ENCODE measurements around the gene TANGO6.
"Not testable (repeated sequence)": the region's sequence is repeated elsewhere in the genome, so short reads cannot be mapped to it uniquely, and the experiment has no call there.

TANGO6 gene

DNA sequence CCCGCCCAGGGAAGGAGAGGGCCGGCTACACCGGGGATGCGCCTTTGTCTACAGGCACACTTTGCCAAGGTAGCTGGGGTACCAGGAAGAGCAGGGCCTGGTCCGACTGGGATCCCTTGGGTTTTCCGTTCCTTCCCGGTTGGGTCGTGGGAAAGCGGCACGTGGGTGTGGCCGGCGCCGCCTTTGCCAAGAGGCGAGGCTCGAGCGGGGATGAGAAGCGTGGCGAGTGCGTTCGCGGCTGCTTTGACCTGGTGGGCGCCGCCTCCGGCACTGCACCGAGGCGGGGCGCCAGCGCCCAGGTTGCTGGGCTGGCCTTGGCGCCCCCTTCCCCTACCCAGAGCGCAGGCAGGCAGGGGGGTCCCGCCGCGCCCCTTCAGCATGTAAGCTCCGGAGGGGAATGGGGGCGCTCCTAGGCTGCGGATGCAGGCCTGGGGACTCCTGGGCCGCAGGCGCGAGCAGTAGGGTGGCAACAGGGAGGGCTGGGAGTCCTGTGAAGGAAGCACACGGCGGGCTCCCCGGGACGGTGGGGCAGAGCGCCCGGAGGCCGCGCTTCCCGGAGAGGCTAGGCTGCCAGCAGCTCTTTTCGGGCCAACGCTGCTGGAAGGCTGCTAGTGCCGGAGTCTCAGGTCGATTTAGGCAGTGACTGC, 264.1 kb downstream of the TANGO6 start:
- DNase-seq, result no peak

DNA sequence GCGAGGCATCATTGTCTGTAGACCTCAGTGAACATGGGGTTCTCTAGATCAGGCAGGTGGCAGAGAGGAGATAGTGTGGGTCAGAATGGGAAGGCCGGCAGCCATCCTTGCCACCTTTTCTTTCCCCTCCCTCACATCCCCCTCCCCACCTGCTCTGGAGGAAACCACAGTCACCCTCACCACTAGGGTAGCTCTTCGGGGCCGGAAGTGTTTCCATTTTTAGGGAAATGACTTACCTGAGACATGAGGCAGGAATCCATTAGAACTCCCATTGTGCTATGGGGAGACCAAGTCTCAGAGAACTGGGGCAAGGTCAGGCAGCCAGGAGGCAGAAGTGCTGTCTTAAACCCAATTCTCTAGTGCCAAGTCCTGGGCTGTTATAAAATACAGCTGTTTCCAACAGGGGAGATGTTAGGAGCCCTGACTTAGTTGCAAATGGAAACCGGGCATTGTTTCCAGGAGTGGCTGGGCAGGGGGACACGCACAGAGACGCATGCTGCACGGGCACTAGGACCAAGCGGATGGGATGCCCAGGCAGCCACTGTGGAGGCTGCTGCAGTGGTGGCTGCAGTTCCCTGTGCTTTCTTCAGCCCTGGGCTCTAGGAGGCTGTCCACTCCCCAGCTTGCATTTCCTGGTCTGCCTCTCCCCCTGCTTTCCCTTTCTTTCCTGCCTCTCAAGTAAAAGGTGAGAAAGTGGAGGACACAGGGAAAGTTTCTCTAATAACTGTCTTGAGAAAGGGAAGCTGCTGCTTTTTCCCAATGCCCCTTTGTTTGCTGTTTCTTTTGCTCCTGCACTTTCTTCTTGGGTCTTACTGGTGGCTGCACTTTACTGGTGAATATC, 265.0 kb downstream of the TANGO6 start:
- no peak for DNase-seq

DNA sequence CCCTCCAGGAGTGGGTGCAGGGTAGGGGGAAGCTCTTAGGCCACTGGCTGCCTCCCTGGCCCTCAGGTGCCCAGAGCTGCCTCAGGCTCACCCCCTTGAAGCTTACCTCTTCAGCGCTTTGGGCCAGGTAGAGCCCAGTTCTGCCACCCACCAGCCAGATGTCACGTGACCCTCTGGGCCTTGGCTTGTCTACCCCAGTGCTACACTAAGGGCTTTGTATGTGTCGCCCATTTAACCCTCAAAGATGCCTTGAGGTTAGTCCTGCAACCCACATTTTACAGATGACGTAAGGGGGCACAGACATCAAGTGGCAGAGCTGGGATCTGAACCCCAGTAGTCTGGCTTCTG, 265.5 kb downstream of the TANGO6 start:
- DNase-seq, result no peak

DNA sequence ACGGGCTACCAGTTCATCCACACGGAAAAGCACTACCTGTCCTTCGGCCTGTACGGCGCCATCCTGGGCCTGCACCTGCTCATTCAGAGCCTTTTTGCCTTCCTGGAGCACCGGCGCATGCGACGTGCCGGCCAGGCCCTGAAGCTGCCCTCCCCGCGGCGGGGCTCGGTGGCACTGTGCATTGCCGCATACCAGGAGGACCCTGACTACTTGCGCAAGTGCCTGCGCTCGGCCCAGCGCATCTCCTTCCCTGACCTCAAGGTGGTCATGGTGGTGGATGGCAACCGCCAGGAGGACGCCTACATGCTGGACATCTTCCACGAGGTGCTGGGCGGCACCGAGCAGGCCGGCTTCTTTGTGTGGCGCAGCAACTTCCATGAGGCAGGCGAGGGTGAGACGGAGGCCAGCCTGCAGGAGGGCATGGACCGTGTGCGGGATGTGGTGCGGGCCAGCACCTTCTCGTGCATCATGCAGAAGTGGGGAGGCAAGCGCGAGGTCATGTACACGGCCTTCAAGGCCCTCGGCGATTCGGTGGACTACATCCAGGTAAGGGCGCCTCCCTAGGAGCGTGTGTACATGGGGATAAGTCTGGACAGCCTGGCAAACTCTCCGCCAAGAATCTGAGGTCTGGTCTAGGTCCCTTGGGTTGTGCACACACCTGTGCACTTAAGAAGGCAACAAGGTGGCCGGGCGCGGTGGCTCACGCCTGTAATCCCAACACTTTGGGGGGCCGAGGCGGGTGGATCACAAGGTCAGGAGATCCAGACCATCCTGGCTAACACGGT, 266.3 kb downstream of the TANGO6 start:
- DNase-seq, result no peak

DNA sequence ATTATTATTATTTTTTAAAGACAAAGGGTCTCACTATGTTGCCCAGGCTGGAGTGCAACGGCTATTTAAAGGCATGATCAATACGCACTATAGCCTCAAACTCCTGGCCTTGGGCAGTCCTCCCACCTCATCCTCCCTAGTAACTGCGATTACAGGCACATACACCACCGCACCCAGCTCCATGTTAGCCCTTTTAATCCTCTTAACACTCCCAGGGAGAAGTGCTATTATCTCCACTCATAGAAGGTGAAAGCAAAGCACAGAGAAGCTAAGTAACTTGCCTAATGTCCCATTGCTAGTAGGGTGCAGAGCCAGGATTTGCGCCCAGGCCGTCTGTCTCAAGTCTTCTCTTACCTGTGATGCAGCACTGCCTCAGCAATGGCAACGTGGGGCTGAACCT, 267.1 kb downstream of the TANGO6 start:
- no peak for DNase-seq

DNA sequence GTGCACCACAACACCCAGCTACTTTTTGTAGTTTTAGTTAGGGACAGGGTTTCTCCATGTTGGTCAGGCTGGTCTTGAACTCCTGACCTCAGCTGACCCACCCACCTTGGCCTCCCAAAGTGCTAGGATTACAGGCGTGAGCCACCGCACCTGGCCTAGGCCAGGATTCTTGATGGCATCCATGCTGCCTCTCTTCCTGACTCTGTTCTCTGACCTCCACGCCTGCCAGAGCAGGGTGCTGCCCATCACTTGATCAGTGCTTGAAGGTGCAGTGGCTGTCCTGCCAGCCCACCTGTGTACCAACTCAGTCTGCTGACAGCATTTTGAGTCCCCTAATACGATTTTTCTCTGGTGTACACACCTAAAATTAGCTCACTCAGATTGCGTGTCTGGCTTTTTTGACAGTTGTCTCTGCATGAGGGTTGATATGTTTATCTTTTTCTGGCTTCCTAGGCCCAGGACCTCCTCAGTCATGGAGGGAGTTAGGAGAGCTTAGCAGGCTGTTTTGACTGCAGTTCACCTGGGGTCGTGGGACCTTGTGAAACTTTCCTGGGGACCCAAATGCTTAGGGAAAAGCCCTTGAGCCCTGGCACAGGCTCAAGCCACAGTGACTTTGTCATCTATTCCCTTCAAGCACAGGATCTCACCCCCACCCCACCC, 268.0 kb downstream of the TANGO6 start:
- no peak for DNase-seq

DNA sequence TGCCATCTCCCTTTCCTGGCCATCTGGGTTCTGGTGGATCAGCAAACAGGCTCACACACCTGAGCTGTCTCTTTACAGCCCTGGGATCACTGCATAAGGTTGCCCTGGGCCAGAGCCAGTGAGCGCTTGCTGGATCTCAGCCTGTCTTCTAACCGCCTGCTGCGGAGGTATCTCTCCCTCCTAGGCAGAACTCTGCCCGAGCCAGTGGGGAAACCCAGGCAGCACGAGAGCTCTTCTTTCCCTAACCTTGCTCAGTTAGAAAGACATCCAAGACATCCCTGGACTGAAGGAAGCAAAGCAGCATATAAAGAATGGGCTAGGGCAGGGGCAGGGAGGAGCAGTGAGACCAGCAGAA, 268.5 kb downstream of the TANGO6 start:
- no peak for DNase-seq

DNA sequence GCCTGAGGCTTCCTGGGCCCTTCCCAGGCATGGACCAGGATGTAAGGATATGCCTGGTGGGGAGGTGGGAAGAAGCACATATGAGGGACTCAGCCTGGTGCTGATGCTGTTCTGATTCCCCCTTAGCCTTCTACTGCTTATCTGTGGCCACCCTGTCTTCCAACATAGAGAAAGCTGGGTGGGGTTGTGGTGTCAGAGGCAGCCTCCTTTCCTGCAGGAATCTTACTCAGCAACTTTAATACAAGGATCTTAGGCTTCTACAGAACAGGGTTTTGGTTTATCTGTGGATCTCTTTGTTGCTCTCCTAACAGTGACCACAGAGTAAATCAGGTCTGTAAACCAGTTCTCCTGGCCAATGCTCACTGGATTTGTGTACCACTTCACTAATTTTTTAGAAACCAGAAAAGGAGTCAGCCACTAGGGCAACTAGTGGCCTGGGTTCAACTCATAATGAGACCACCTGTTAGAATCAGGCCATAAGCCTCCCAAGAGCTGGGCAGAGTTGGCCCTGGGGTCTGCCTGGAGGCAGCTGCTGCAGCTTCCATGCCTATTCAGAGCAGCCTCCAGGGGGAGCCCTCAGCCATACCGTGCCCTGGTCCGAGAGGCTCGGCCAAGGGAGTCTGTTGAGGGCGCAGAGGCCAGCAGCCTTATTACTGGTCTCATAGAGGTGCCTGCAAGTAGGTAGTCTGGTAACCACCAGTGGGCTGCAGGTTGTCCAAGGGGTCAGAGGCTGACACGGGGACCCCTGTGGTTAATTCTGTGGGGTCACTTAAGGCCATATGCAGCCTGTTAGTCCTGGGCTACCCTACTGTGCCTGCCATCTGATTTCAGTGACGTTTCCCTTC, 269.2 kb downstream of the TANGO6 start:
- DNase-seq, result no peak

DNA sequence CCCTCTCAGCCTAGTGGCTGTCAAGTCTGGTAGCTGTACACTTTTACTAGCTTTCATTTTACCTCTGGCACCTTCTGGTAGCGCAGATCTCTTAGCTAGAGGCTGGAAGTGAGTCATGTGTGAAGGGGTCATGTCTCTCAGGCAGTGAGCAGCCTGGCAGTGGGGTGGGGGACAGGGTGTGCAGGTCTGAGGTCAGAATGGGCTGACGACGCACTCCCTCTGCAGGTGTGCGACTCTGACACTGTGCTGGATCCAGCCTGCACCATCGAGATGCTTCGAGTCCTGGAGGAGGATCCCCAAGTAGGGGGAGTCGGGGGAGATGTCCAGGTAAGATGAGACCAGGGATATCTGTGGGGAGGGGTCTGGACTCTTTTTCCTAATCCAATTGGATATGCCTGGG, 269.9 kb downstream of the TANGO6 start:
- DNase-seq, result no peak

DNA sequence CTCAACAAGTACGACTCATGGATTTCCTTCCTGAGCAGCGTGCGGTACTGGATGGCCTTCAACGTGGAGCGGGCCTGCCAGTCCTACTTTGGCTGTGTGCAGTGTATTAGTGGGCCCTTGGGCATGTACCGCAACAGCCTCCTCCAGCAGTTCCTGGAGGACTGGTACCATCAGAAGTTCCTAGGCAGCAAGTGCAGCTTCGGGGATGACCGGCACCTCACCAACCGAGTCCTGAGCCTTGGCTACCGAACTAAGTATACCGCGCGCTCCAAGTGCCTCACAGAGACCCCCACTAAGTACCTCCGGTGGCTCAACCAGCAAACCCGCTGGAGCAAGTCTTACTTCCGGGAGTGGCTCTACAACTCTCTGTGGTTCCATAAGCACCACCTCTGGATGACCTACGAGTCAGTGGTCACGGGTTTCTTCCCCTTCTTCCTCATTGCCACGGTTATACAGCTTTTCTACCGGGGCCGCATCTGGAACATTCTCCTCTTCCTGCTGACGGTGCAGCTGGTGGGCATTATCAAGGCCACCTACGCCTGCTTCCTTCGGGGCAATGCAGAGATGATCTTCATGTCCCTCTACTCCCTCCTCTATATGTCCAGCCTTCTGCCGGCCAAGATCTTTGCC, 271.1 kb downstream of the TANGO6 start:
- DNase-seq, result no peak

DNA sequence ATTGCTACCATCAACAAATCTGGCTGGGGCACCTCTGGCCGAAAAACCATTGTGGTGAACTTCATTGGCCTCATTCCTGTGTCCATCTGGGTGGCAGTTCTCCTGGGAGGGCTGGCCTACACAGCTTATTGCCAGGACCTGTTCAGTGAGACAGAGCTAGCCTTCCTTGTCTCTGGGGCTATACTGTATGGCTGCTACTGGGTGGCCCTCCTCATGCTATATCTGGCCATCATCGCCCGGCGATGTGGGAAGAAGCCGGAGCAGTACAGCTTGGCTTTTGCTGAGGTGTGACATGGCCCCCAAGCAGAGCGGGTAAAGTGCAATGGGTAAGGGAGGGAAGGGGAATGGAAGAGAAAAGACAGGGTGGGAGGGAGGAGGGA, 271.6 kb downstream of the TANGO6 start:
- no peak for DNase-seq

DNA sequence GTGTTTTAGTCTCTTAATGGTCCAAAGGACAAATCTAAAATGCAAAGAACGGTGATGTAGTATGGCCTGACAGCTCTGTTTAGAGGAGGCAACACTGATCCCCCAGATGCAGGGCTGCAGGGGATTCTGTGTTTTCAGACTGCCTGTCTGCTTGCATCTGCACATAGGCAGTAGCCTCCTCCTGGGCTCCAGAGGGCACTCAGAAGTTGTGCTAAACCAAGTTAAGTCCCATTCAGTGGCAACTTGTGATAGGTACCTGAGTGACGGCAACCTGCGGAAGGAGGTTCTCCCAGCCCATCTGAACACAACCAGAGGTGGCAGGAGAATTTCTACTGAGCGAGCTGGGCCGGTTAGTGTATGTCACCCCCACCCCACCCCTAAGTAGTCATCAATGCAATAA, 272.0 kb downstream of the TANGO6 start:
- no peak for DNase-seq

DNA sequence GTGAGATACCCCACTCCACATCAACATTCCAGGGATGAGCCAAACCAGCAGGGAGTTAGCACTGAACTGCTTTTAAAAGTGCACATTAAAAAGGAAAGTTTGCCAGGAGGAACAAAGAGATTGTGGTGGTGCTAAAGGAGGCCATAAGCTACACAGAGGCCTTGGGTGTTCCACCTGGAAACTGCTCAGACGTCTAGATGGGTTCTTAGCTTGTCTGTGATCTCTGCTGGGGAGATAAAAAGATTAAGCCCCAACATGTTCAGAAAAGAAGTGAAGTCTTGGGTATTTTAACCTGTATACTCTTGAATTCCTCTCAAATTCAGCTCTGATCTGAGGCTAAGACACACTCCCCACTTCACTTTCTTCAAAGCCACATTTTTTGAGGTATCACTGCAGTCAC, 272.5 kb downstream of the TANGO6 start:
- DNase-seq, result no peak

DNA sequence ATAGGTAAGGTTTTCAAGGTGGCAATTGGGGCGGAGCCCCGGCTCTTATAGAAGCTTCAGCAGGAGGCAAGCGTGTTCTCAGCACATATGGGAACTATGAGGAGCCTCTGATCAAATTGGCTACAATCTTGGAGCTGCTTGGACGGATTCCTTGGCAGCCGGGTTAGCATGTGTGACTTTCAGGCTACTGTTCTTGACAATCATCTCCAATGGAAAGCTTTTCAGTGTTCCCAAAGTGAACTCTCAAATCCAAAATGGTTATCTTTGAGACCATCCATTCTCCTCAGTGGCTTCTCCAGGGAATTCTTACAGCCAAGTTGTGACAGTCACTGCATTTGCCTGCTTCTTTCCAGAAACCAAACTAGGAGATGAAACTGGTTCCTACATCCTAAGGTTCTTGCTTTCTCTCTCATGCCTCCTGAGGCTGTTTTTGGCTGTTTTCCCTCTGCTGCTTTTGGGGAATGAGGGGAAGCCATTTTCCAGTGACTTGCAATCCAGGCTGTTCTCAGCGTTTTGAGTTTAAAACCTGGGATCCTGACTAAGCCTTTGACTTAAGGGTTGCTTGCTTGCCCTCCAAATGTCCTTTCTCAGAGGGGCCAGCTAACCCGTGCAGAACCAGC, 273.0 kb downstream of the TANGO6 start:
- DNase-seq, result no peak

DNA sequence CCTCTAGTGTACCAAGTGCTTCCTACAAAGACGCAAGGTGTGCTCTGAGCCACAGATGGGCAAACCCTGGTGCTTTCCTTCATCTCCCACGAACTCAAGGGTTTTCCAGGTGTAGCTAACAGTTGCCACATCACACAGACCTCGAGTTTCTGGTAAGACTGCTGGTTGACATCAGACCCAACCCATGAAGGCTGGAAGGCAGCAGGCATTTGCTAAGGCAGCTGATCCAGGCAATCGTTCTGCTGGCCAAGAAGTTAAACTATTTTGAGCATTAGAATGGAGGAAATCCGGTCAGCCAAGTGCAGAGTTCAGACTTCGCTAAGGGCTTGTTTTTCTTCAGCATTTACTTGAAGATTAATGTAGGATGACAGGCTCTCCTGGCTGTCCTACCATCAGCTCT, 273.6 kb downstream of the TANGO6 start:
- DNase-seq, result no peak

DNA sequence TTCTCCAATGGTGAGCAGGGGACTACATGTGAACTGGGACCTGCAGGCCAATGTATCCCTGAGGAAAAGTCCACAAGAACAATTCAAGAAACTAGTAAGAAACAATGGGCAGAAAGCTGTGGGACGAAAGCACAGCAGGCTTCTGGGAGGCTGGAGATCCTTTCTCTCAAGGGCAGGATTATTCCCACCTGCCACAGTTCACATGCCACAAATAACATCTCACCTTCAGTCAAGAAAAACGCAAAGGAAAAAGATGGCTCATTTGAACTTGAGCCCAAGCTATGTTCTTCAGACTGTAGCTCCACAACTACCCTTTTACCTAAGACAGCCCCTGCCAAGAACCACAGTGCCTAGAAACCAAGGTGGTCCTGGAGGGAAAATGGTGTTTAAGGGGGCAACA, 275.1 kb downstream of the TANGO6 start:
- DNase-seq, result no peak

DNA sequence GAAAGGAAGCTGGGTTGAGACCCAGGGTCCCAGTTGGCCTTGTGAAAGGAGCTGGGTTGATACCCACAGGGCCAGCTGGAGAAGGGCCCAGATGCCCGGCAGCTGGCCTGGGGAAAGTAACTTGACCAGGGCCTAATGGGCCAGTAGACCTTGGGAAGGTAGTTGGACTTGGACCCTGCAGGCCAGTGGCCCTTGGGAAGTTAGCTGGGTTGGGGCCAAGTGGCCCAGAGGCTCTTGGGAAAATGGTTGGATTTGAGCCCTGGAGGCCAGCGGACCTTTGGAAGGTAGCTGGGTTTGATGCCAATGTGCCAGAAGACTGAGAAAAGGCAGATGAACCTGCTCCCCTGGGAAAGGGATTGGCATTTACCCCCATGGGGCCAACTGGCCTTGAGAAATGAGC, 275.7 kb downstream of the TANGO6 start:
- DNase-seq, result no peak

DNA sequence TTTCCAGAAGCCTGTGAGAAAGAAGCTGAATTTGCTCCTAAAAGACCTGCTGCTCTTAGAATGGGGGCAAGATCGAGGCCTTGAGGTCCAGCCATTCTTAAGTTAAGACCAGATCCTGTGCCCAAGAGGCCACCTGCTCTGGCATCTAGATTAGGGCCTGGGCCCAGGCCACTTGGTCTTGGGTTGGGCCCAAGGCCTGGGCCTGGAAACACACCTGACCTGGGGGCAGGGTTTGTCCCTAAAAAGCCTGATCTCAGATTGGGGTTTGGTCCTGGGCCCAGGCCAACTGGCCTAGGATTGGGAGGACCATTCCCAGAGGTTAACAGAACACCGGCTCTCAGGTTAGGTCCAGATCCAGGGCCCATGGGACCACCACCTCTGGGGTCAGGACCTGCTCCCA, 276.2 kb downstream of the TANGO6 start:
- no peak for DNase-seq

DNA sequence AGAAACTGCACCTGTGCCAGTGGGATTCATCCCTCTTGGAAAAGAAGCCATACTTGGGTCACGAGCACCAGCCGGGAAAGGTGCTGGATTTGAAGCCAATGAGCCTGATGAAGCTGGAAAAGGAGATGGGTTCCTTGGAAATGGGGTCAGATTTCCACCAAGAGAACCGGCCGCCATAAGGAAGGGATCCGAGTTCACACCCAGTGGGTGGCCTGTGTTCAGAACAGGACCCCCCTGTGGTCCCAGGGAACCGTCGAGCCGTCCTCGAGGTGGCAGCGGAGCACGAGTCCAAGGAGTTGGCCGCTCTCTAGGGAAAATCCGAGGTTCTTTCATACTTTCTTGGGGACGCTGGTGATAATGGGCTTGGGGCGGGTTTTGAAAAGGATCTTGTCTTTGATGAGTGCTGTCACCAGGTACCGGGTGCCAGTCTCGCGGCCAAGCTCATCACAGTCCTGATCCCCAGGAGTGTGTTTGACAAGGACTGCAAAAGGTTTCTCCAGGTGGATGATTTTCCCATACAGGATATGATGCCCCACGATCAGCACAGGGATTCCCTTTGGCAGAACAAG, 276.8 kb downstream of the TANGO6 start:
- DNase-seq, result no peak

DNA sequence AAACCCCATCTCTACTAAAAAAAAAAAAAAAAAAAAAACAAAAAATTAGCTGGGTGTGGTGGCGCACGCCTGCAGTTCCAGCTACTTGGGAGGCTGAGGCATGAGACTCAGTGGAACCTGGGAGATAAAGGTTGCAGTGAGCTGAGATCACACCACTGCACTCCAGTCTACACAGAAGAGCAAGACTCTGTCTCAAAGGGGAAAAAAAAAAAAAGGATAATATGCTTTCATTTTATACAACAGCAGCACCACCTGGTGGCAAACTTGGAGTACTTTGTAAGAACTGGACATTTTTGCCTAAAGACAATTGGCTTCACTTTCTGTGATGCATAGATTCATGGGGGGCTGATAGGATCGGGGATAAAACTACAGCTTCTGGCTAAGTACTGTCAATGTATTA, 280.6 kb downstream of the TANGO6 start:
- DNase-seq, result peak; percentile 67

DNA sequence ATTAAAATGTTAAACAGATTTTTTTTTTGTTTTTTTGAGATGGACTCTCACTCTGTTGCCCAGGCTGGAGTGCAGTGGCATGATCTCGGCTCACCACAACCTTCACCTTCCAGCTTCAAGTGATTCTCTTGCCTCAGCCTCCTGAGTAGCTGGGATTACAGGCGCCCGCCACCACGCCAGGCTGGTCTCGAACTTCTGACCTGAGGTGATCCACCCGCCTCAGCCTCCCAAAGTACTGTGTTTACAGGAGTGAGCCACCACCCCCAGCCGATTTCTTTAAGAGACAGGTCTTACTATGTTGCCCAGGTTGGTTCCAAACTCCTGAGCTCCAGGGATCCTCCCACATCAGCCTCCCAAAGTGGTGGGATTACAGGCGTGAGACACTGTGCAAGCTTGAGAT, 281.1 kb downstream of the TANGO6 start:
- DNase-seq, result not testable (repeated sequence)
